Measurements from ENCODE around the gene CYTH4. TPM values are rescaled to one million over a fixed set of nuclear protein-coding genes. Genes with fewer than 3 reads are reported as not detected.

CYTH4 gene
- total RNA-seq, 1 donor from 2014 or later: not detected

- TF ChIP-seq CTCF (IDR thresholded peaks at IDR 0.05): no peak
- H3K27me3 Mint-ChIP-seq (ENCODE audit: low read depth): peaks cover 20% of the 10 kb centered on the region
- H3K36me3 Mint-ChIP-seq (ENCODE audit: low read depth): no peaks in the 10 kb centered on the region
- no peak for DNase-seq (ENCODE audit: low spot score)
- no peak overlapping the region for H3K27ac Mint-ChIP-seq (ENCODE audit: unreplicated experiment)
- H3K4me3 Mint-ChIP-seq (ENCODE audit: unreplicated experiment): no peak overlapping the region
- peaks cover 4% of the 10 kb centered on the region for H3K4me1 Mint-ChIP-seq (ENCODE audit: low read depth)
- H3K9me3 Mint-ChIP-seq (ENCODE audit: low read depth): no peaks in the 10 kb centered on the region
These were observed 37.2 kb downstream of the CYTH4 start for GRCh38 chr22:37319469-37319868.

- Mint-ChIP-seq H3K4me1 (ENCODE audit: low read depth) (no peaks in the 10 kb centered on the region), H3K27me3 (ENCODE audit: low read depth) (peaks cover 20% of the 10 kb centered on the region), H3K36me3 (ENCODE audit: low read depth) (no peaks in the 10 kb centered on the region), H3K27ac (ENCODE audit: unreplicated experiment) (no peak overlapping the region), H3K4me3 (ENCODE audit: unreplicated experiment) (no peak overlapping the region), H3K9me3 (ENCODE audit: low read depth) (no peaks in the 10 kb centered on the region)
- no peak for TF ChIP-seq CTCF (IDR thresholded peaks at IDR 0.05)
- DNase-seq (ENCODE audit: low spot score): no peak
These were observed 38.7 kb downstream of the CYTH4 start for GRCh38 chr22:37320726-37321677.

- no peak for DNase-seq (ENCODE audit: low spot score)
- H3K27ac Mint-ChIP-seq (ENCODE audit: unreplicated experiment): no peak overlapping the region
- H3K36me3 Mint-ChIP-seq (ENCODE audit: low read depth): no peaks in the 10 kb centered on the region
- H3K9me3 Mint-ChIP-seq (ENCODE audit: low read depth): no peaks in the 10 kb centered on the region
- TF ChIP-seq CTCF (IDR thresholded peaks at IDR 0.05): no peak
- peaks cover 6% of the 10 kb centered on the region for H3K4me1 Mint-ChIP-seq (ENCODE audit: low read depth)
- H3K4me3 Mint-ChIP-seq (ENCODE audit: unreplicated experiment): no peak overlapping the region
- peaks cover 32% of the 10 kb centered on the region for H3K27me3 Mint-ChIP-seq (ENCODE audit: low read depth)
These were observed 42.2 kb downstream of the CYTH4 start for GRCh38 chr22:37324340-37325038.

GRCh38 chr22:37325039-37325395 lies 42.7 kb downstream of the CYTH4 start:
- H3K27me3 Mint-ChIP-seq (ENCODE audit: low read depth): peaks cover 32% of the 10 kb centered on the region
- no peak overlapping the region for H3K27ac Mint-ChIP-seq (ENCODE audit: unreplicated experiment)
- H3K9me3 Mint-ChIP-seq (ENCODE audit: low read depth): no peaks in the 10 kb centered on the region
- no peak overlapping the region for H3K4me3 Mint-ChIP-seq (ENCODE audit: unreplicated experiment)
- peaks cover 8% of the 10 kb centered on the region for H3K4me1 Mint-ChIP-seq (ENCODE audit: low read depth)
- no peaks in the 10 kb centered on the region for H3K36me3 Mint-ChIP-seq (ENCODE audit: low read depth)
- DNase-seq (ENCODE audit: low spot score): no peak
- no peak for TF ChIP-seq CTCF (IDR thresholded peaks at IDR 0.05)

GRCh38 chr22:37326726-37327125 lies 44.4 kb downstream of the CYTH4 start:
- no peak for TF ChIP-seq CTCF (IDR thresholded peaks at IDR 0.05)
- Mint-ChIP-seq H3K4me1 (ENCODE audit: low read depth) (peaks cover 8% of the 10 kb centered on the region), H3K27me3 (ENCODE audit: low read depth) (peaks cover 35% of the 10 kb centered on the region), H3K9me3 (ENCODE audit: low read depth) (no peaks in the 10 kb centered on the region), H3K36me3 (ENCODE audit: low read depth) (no peaks in the 10 kb centered on the region), H3K4me3 (ENCODE audit: unreplicated experiment) (no peak overlapping the region), H3K27ac (ENCODE audit: unreplicated experiment) (no peak overlapping the region)
- DNase-seq (ENCODE audit: low spot score): no peak
